SK-N-SH (cell line): ENCODE results near the gene HAUS5. TPM values are rescaled to one million over a fixed set of nuclear protein-coding genes. Genes with fewer than 3 reads are reported as not detected.
A peak's percentile ranks its signal among the peaks of the same experiment; 100 is the strongest.
"Not testable (repeated sequence)": the region's sequence is repeated elsewhere in the genome, so short reads cannot be mapped to it uniquely, and the experiment has no call there.

Experiments used
- CTCF ChIA-PET: fragments of 300-600, 350-600 bp; formaldehyde crosslinking; extraction: SDS; loops from one replicate; lab custom pipeline; 2021; lab: Yijun Ruan, JAX
- POLR2A ChIA-PET: fragments of 350-600 bp; sonication (Branson Sonifier 250); formaldehyde crosslinking; extraction: SDS; loops from one replicate; lab custom pipeline; 2020; ENCODE audit warnings: antibody characterized with exemption, inconsistent platforms; lab: Yijun Ruan, JAX
- DNase-seq: peaks from one replicate; pipeline ENCODE4 v3.0.0; 2012
- H2AFZ ChIP-seq: fragments of 200-600 bp; sonication (generic); 2 replicates; pipeline ENCODE4 v1.8.1; 2016; ENCODE audit warnings: antibody characterized with exemption, mild to moderate bottlenecking, low read depth
- H3F3A ChIP-seq: fragments of 200-600 bp; sonication (generic); replicated peaks from 2 replicates; pipeline ENCODE3; 2016; ENCODE audit warnings: antibody characterized with exemption, mild to moderate bottlenecking; ENCODE audit not compliant: insufficient read depth
- H3K27ac ChIP-seq, 2 experiments: fragments of 200-500 bp in 1 of 2; fragments of 200-600 bp in 1 of 2; sonication (Bioruptor generic) in 1 of 2; sonication (generic), shearing (Covaris generic) in 1 of 2; 2 replicates each; pipeline versions ENCODE4 v1.5.1 to v1.6.1; 2014 to 2016; ENCODE audit warnings: low read depth in 2 of 2, inconsistent platforms in 1 of 2, low read length in 1 of 2, mild to moderate bottlenecking in 1 of 2, mixed read lengths in 1 of 2
- H3K27me3 ChIP-seq: fragments of 200-600 bp; sonication (generic), shearing (Covaris generic); 2 replicates; pipeline ENCODE4 v1.6.1; 2016; ENCODE audit warnings: mixed run types; ENCODE audit not compliant: insufficient read depth
- H3K36me3 ChIP-seq, 2 experiments: fragments of 200-500 bp in 1 of 2; fragments of 200-600 bp in 1 of 2; sonication (Bioruptor generic) in 1 of 2; sonication (generic) in 1 of 2; replicated peaks in 1 of 2; 2 replicates each; pipeline versions ENCODE3 to v1.5.1; 2014 to 2016; ENCODE audit warnings: low read length in 1 of 2, mild to moderate bottlenecking in 1 of 2; ENCODE audit not compliant: insufficient read depth in 2 of 2, control insufficient read depth in 1 of 2
- H3K4me1 ChIP-seq, 2 experiments: fragments of 200-500 bp in 1 of 2; fragments of 200-600 bp in 1 of 2; sonication (Bioruptor generic) in 1 of 2; sonication (generic), shearing (Covaris generic) in 1 of 2; 2 replicates each; pipeline versions ENCODE4 v1.5.1 to v1.6.1; 2014 to 2016; ENCODE audit warnings: low read depth in 1 of 2, low read length in 1 of 2, mixed run types in 1 of 2; ENCODE audit not compliant: insufficient read depth in 2 of 2, control insufficient read depth in 1 of 2
- H3K4me2 ChIP-seq: fragments of 200-600 bp; sonication (generic), shearing (Covaris generic); 2 replicates; pipeline ENCODE4 v1.6.1; 2017; ENCODE audit warnings: mixed run types
- H3K4me3 ChIP-seq, 2 experiments: fragments of 200-500 bp in 1 of 2; fragments of 200-600 bp in 1 of 2; sonication (Bioruptor generic) in 1 of 2; sonication (generic), shearing (Covaris generic) in 1 of 2; 2 replicates each; pipeline versions ENCODE4 v1.5.1 to v1.8.1; 2014 to 2016; ENCODE audit warnings: low read depth in 2 of 2, inconsistent platforms in 1 of 2, low read length in 1 of 2, mild to moderate bottlenecking in 1 of 2, mixed read lengths in 1 of 2, moderate library complexity in 1 of 2
- H3K79me2 ChIP-seq: fragments of 200-600 bp; sonication (generic); 2 replicates; pipeline ENCODE4 v1.8.1; 2017; ENCODE audit warnings: mild to moderate bottlenecking; ENCODE audit not compliant: insufficient read depth
- H3K9ac ChIP-seq: fragments of 200-600 bp; sonication (generic); 2 replicates; pipeline ENCODE4 v1.6.1; 2017; ENCODE audit warnings: mixed run types
- H3K9me2 ChIP-seq: fragments of 200-600 bp; sonication (generic); 2 replicates; pipeline ENCODE4 v1.6.1; 2017; ENCODE audit warnings: mixed run types
- H3K9me3 ChIP-seq: fragments of 200-600 bp; sonication (generic); 2 replicates; pipeline ENCODE4 v1.6.1; 2017; ENCODE audit warnings: mixed run types, mild to moderate bottlenecking, moderate library complexity
- H4K20me1 ChIP-seq: fragments of 200-600 bp; sonication (generic); 2 replicates; pipeline ENCODE4 v1.6.1; 2017; ENCODE audit warnings: mild to moderate bottlenecking, mixed run types; ENCODE audit not compliant: insufficient read depth
- CTCF ChIP-seq: fragments of 200-600 bp; sonication (generic); IDR thresholded peaks from 2 replicates; pipeline ENCODE4 v1.6.1; 2017; ENCODE audit warnings: antibody characterized with exemption, mild to moderate bottlenecking, moderate library complexity
- FOXJ3 ChIP-seq: sonication (generic); formaldehyde crosslinking; IDR thresholded peaks from 2 replicates; pipeline ENCODE4 v1.5.1; 2020; ENCODE audit warnings: mild to moderate bottlenecking, missing genetic modification reagents
- FOXM1 ChIP-seq: IDR thresholded peaks from 2 replicates; pipeline ENCODE4 v1.4.0; 2012; ENCODE audit warnings: low read depth, mild to moderate bottlenecking
- IRF3 ChIP-seq: fragments of 150-350 bp; IDR thresholded peaks from 2 replicates; pipeline ENCODE4 v1.6.1; 2016; ENCODE audit warnings: mild to moderate bottlenecking, low read depth, low read length
- RAD21 ChIP-seq: IDR thresholded peaks from 2 replicates; pipeline ENCODE4 v1.6.1; 2012; ENCODE audit warnings: mild to moderate bottlenecking, low read length
- RCOR1 ChIP-seq: fragments of 150-350 bp; IDR thresholded peaks from 2 replicates; pipeline ENCODE4 v1.6.1; 2017; ENCODE audit warnings: antibody characterized with exemption, low read length
- RFX5 ChIP-seq: IDR thresholded peaks from 2 replicates; pipeline ENCODE4 v1.6.1; 2012; ENCODE audit warnings: mild to moderate bottlenecking, improper control_type of control experiment, low read length
- USF1 ChIP-seq: IDR thresholded peaks from 2 replicates; pipeline ENCODE4 v1.4.0; 2012; ENCODE audit warnings: low read depth, borderline replicate concordance
- WGBS: methylation state at CpG from one replicate; pipeline ENCODE4 v1.1.6; 2017; ENCODE audit warnings: low lambda C conversion rate; 5-methylcytosine and 5-hydroxymethylcytosine counted together
- polyA plus RNA-seq, 3 experiments: library from polyadenylated mRNA; depleted of rRNA; stranded (reverse); fragments of >200 nt; gene quantifications; 2 replicates each; pipeline ENCODE4 v1.2.3, GENCODE V29; 2012

HAUS5 gene
- polyA plus RNA-seq, 1 of the 3 experiments (the other 2 are of a cell fraction), result 7.1 TPM

GRCh38 chr19:35592226-35592625 lies 20.3 kb upstream of the HAUS5 start:
- Histone ChIP-seq H3K4me2 (no peak overlapping the region), H3F3A (no peaks in the 10 kb centered on the region), H3K79me2 (no peaks in the 10 kb centered on the region), H2AFZ (no peak overlapping the region), H3K9me3 (no peaks in the 10 kb centered on the region), H4K20me1 (no peaks in the 10 kb centered on the region), H3K27me3 (peaks cover 36% of the 10 kb centered on the region), H3K9me2 (no peaks in the 10 kb centered on the region), H3K36me3 (no peaks in the 10 kb centered on the region), H3K27ac (no peak overlapping the region), H3K9ac (no peak overlapping the region), H3K4me1 (no peaks in the 10 kb centered on the region), H3K4me3 (no peak overlapping the region)
- POLR2A ChIA-PET, result no interaction called here
- WGBS, result 27% methylated on average over 8 of the region's 8 CpGs
- TF ChIP-seq FOXM1 (no peak), RAD21 (peak; percentile 59), CTCF (peak; percentile 48), USF1 (no peak), RFX5 (no peak), FOXJ3 (CRISPR knock-in tag) (no peak), IRF3 (no peak), RCOR1 (no peak)
- CTCF ChIA-PET, result interaction anchor here (0.7 to 3.1 kb wide), 7 partner anchors 12 to 86 kb away, joined by 3 to 15 read pairs (median 5); partner anchors contain the start of gene HAUS5
- DNase-seq, result peak; percentile 41

- H3K9me3 ChIP-seq, H3K27ac ChIP-seq, H3K4me3 ChIP-seq, H3K79me2 ChIP-seq, H4K20me1 ChIP-seq, H3K4me2 ChIP-seq, H3K9ac ChIP-seq, H3K9me2 ChIP-seq, H3K36me3 ChIP-seq, H3F3A ChIP-seq, H2AFZ ChIP-seq, POLR2A ChIA-PET, H3K4me1 ChIP-seq, DNase-seq: not testable (repeated sequence)
- peaks cover 28% of the 10 kb centered on the region for H3K27me3 ChIP-seq
- 23% methylated on average over 3 of the region's 3 CpGs for WGBS
- CTCF ChIA-PET, result interaction anchor here (1.5 kb wide), 1 partner anchor 46 kb away, joined by 3 read pairs; no protein-coding TSS in a partner anchor
These were observed 17.5 kb upstream of the HAUS5 start for GRCh38 chr19:35595026-35595425.
